Measurements from ENCODE around the gene ESRRA.

Gene ESRRA

DNA sequence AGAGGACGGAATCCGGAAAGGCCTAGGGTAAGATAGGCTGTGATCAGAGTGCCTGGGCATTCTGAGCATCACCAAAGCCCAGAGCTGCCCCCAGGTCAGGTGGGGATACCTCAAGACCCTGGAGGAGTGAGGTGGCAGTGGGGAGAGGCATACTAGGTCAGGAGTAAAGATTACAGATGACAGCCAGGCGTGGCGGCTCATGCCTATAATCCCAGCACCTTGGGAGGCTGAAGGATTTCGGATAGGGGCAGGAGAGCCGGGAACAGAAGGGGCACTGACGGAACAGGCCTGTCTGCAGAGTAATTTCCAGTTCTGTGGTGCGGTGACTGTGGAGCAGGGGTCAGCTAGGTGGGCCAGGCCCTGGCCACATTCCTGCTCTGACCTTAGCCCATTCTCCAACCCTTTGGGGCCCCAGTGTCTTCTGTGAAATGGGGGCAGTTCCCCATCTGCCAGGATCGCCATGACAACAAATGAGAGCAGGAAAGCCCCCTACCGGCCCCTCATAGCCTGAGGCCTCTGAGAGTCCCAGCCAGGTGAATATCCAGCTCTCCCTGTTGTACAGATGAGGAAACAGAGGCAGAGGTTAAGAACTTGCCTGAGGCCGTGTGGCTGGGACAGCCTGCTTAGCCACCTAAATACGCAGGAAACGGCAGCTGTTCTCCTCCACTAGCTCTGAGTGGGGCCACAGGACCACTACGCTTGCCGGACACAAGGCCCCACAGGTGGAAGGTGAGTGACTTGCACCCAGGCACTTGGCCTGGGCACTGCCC is 30.1 kb upstream of the ESRRA start:
- DNase-seq (ENCODE audit: low spot score), result no peak

DNA sequence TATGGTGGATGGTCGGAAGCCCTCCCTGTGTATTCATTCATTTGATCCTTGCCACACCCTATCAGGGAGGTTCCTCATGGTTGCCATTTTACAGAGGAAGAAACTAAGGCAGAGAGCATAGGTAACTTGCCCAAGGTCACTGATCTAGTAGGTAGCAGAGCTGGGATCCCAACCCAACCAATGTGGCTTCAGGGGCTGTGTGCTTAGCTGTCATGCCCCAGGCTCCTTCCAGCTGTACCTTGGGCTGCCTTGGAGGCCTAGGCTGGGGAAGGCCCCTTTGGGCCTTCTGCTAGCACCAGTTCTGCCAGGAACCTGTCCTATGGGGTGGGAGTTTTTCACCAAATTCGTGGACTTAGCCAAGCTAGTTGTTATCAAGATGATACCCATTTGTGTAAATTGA is 29.5 kb upstream of the ESRRA start:
- DNase-seq (ENCODE audit: low spot score), result no peak

DNA sequence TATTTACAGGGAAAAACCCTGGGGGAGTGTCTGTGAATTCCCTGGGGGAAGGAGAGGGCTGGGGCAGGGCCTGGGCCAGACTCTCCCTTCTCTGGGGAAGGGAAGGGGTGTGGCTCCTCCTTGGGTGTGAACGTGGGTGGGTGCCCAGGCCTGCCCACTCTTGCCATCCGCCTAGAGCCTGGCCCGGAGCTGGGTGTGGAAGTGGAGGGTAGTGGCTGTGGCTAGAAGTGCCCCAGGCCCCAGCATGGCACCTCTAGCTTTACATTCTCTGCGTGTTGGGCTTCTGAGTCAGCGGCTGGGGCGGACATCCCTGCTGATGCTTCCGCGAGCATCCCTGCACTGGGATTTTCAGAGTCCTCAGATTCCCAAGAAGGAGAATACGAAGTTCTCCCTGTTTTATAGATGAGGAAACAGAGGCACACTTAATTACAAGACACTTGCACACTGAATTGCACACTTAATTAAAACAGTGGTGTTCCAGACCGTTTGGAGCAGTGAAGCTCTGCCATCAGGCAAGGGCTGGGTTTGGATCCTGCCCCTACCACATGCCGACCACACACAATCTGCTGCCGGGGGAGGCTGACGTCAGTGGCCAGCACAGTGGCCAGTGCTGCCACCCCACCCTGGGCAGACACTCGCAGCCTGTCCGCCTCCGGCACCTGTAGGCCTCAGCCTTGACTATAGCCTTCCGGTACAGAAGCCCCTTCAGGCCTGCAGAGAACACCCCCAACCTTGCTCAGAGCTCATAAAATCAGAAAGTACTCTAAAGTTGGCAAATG is 28.5 kb upstream of the ESRRA start:
- DNase-seq (ENCODE audit: low spot score), result no peak

DNA sequence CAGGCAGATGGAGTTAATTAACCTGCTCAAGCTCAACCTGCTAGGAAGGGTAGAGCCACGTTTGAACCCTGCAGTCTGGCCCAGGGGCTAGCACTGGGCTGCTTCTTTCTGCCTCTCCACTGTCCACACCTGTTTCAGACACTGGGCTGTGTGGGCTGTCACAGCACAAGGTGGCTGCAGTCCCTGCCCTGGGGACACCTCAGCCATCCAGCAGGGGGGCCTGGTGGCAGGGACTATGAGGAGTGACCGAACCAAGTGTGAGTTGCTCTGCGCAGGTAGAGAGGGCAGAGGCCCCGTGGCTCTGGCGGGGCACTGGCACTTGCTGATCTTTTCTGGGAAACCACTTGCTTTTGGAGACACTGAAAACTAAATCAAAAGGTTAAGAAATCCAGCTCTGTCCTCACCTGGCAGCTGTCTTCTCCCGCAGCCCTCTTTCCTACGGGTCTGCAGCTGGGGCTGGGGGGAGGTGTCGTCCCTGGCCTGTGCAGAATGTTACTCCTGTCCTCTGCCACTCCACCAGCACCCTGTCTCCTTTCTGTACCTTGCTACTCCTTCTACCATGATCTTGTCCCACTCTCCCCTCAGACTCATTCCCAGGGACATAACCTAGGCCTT is 26.6 kb upstream of the ESRRA start:
- no peak for DNase-seq (ENCODE audit: low spot score)

DNA sequence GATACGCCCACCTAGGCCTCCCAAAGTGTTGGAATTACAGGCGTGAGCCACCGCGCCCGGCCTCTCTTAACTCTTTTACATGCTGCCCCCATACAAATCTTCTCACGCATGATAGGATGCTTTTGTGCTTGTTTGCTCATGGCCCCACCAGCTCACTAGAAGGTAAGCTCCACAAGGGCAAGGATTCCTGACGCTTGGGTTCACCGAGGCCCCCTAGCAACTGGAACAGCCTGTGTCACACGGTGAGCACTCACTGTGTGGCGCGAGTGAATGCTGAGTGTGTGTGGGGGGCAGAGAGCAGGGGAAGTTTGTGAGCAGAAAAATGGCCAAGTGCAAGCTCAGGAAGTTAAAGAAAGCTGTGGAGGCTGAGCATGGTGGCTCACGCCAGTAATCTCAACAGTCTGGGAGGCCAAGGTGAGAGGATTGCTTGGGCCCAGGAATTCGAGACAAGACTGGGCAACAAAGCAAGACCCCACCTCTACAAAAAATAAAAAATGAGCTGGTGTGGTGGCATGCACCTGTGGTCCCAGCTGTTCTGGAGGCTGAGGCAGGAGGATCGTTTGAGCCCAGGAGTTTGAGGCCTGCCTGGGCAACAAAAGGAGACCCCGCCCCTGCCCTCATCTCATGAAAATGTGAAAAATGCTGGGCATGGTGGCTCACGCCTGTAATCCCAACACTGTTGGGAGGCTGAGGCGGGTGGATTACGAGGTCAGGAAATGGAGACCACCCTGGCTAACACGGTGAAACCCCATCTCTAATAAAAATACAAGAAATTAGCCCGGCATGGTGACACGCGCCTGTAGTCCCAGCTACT is 23.2 kb upstream of the ESRRA start:
- no peak for DNase-seq (ENCODE audit: low spot score)

DNA sequence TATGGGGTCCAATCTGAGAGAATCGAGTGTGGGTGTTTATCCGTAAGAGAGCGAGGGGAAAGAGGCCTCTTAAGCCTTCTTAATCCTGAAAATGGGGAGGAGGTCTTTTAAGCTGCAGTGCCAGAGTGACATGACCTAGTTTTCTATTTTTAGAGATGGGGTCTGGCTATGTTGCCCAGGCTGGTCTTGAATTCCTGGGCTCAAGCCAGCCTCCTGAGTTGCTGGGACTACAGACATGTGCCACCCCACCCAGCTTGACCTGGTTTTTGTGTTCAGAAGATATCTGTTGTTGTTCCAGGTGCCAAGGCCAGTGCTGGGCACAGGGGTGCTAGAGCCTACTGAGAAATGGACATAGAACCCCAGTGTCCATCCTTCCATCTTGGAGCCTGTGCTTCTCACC is 22.2 kb upstream of the ESRRA start:
- DNase-seq (ENCODE audit: low spot score), result no peak

DNA sequence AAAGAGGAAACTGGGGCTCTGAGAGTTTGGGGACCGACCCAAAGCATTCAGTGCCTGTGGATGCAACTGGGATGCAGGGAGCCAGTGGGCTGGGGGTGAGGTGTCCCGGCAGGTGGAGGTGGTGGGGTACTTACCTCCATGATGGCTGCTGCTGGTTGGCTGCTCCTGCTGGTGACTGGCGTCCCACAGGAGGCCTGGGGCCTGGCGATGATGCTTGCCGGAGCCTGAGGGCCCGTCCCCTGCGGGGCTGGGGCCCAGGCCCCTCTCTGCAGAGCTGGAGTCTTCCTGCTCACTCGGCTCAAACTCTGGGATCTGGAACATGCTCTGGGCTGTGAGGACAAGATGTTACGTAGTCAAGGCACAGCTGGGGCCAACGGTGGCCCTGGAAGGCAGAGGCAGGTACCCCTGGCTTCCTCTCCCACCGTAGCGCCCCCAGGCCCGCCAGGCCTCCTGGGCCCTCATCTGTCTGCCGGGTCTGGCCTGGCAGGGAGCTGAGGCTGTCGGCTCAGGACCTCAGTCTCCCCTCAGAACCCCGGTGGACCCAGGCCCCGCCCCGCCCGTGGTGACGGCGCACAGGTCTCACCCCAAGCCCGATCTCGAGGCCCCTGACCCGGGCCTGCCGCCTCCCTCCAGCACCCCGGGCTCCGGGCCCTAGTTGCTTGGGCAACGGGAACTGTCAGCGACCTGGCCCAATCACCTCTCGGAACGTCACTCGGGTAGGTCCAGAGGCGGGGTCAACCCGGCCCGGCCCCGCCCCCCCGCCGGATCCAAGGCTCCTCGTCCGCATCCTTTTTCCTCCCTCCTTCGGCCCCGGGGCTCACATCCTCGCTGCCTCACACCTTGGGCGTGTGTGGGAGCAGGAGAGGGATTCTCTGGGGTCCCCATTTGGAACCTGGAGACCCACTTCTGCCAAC is 21.0 kb upstream of the ESRRA start, which contains the start of gene BAD:
BAD (minus strand) TSS at position 618 of the 914 bp plus-strand sequence; CDS start at position 321, 297 bp downstream.
- DNase-seq (ENCODE audit: low spot score), result peak; percentile 93

DNA sequence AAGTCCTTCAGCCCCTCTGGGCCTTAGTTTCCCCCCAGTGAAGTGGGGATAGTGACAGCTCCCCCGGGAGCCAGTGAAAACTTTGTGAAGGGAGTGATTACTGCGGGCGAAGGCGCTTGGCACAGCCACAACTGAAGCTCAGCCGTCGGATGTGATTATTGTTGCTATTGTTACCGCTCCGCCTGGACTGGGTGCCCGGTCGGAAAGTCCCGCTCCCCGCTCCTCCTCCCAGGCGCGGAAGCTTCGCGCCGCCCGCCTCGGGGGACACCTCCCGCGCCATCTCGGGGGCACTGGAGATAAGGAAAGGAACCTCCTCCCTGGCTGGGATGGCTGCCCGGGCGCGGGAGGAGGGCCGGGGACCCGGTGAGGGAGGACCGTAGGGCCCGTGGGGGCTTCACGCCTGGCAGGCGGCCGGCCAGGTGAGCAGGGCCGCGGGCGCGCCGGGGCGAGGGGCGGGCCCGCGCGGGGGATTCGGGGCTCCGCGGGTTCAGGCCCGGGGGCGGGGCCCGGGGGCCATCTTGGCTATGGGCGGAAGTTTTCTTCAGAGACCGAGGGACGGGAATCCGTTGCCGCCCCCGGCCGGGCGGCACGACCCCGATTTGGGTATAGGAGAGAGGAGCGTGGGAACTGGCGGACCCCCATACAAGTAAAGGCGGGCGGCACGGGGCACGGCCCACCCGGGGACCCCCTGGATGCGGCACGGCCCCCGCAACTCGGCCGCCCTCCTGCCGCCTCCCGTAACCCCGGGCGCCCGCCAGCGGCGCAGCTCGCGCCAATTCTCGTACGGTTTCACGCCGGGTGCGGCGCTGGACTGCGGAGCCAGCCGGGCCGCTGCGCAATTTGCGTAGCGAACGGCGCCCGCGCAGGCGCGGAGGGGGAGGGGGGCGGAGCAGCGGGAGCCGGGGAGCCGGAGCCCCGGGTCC is 20.1 kb upstream of the ESRRA start, which contains the start of gene GPR137:
GPR137 (plus strand) TSS at position 887 of the 923 bp plus-strand sequence. CDS start 677 bp downstream, outside the sequence.
- DNase-seq (ENCODE audit: low spot score), result peak; percentile 90

DNA sequence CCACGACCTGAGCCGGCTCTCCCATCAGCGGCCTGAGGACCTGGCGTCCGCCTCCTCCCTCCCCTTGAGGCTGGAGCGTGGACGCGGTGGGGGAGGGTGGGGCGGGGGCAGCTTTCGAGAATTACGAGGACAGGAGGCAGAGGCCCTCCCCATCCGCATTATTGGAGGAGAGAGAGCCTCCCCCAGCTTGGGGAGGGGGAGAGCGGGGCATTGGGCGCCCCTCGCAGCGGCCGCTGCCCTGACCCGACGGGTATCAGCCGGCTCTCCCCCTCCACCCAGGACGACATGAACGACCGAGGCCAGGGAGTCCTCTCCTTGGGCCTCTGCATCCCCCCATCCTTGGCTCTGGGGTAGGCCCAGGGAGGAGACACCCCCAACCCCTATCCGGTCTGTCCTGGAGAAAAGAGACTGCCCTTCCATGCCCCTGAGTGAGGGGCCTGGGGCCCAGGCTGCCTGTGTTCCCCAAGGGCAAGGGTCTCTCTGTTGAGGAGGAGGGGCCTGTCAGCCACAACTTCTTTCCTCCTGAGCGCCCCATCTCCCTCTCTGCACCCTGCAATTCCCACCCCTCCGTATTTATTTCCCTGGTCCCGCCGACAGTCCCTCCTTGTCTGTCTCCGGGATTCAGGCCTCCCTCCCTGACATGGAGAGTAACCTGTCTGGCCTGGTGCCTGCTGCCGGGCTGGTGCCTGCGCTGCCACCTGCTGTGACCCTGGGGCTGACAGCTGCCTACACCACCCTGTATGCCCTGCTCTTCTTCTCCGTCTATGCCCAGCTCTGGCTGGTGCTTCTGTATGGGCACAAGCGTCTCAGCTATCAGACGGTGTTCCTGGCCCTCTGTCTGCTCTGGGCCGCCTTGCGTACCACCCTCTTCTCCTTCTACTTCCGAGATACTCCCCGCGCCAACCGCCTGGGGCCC is 19.2 kb upstream of the ESRRA start:
- DNase-seq (ENCODE audit: low spot score), result no peak

DNA sequence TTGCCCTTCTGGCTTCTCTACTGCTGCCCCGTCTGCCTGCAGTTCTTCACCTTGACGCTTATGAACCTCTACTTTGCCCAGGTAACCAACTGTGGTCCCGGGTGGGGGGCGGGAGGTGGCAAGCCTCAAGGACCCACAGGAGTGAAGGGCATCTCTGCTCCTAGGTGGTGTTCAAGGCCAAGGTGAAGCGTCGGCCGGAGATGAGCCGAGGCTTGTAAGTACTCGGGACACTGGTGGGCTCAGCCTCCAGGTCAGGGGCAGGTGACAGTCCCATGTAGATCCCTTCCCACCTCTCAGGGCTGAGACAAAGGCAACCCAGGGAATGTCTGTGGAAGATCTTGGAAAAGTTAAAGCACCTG is 18.5 kb upstream of the ESRRA start:
- no peak for DNase-seq (ENCODE audit: low spot score)

DNA sequence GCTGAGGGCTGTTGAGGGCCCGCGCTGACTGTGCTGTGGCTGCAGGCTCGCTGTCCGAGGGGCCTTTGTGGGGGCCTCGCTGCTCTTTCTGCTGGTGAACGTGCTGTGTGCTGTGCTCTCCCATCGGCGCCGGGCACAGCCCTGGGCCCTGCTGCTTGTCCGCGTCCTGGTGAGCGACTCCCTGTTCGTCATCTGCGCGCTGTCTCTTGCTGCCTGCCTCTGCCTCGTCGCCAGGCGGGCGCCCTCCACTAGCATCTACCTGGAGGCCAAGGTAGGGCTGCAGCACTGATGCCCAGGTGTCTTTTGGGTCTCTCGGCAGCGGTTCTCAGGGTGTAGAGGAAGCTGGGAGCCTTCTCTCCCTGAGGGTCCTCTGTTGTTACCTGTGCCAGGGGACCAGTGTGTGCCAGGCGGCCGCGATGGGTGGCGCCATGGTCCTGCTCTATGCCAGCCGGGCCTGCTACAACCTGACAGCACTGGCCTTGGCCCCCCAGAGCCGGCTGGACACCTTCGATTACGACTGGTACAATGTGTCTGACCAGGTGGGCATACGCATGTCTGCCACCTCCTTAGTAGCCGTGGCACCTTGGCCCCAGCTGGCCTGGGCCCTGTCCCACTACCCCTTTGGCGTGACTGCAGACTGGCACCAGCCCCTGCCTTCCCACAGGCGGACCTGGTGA is 17.5 kb upstream of the ESRRA start:
- DNase-seq (ENCODE audit: low spot score), result no peak

DNA sequence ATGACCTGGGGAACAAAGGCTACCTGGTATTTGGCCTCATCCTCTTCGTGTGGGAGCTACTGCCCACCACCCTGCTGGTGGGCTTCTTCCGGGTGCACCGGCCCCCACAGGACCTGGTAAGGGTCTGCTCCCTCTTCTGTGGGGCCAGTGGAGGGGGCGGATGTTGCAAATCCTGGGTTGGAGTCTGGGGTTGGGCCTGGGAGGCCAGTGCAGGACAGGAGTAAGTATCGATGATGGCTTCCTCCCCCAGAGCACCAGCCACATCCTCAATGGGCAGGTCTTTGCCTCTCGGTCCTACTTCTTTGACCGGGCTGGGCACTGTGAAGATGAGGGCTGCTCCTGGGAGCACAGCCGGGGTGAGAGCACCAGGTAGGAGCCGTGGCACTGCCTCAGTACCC is 17.0 kb upstream of the ESRRA start:
- no peak for DNase-seq (ENCODE audit: low spot score)

DNA sequence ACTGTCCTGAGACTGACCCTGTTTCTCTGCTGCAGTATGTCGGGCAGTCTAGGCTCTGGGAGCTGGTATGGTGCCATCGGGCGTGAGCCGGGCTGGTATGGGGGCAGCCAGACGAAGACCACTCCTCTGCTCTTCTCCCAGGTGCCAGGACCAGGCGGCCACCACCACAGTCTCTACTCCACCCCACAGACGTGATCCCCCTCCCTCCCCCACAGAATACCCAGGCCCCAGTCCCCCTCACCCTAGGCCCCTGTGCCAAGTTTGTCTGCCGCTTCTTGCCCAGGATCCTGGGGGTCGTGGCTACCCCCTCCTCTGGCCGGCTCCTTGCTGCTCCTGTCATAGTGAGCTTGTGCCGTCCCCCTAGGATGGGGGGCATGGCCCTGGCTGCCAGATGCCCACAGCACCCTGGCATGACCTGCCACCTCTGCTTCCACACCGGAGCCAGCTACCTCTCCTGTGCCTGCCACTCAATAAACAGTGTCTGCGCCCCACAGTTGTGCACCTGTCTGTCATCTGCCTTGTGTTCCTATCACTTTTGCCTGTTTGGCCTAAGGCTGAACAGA is 16.2 kb upstream of the ESRRA start:
- no peak for DNase-seq (ENCODE audit: low spot score)

DNA sequence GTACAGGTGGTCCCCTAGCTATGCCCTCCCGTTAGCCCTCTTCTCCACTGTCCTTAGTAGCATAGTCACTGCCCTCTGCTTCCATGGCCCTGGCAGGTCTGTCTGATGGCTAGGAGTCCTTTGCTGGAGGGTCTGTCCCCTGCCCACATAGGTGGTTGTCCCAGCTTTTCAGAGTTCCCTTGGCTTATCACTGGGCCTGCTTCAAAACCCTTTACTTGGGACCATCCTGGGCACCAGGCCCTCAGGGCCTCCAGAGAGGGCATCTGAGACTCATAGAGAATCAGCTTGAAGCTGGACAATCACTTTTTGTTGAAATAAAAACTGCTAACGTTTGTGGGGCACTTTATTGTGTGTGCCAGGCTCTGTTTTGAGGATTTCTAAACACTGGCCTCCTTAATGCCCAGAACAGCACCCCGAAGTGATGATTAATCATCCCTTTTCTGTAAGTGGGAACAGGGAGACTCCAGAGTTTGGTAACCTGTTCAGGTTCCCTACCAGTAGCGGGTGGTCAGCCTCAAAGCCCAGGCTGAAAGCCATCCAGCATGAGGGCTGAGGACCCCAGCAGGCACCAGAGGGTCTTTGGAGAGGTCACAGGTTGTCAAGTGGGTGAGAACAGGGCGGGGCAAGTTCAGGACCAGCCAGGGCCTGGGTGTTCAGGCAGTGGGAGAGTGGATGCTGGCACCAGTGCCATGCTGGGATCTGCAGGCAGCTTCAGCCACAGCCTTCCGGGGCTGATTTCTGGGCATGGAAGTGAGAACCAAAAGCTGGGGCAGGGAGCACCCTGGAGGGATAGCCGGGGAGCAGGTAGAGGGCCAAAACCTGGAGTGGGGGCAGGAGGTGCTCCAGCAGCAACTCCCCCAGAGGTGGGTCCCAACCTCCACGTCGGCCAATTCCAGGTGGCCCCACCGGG is 14.7 kb upstream of the ESRRA start:
- DNase-seq (ENCODE audit: low spot score), result no peak

DNA sequence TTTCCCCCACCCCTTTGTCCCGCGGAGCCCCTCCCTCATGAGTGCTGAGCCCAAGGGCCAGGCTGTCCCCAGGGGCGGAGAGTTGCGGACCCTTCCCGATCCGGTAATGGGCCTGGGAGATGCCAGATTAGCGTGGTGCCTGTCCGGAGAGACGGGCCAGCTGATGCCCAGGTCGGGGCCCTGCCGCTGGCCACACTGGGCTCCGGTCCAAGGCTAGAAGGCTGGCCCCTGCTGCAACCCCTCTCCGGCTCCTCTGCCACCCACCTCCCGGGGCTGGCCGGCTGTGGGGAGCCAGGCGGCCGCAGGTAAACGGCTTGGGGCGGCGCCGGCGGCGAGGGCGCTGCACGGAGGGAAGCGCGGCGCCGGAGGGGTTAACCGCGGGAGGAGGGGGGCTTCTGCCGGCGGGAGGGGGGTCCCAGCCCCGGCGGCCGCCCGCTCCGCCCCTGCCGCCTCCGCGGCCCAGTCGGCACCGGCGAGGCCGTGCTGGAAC is 14.0 kb upstream of the ESRRA start, which contains the start of gene KCNK4:
KCNK4 (plus strand) TSS at position 41 of the 490 bp plus-strand sequence. CDS start 1,717 bp downstream, outside the sequence.
- DNase-seq (ENCODE audit: low spot score), result no peak

DNA sequence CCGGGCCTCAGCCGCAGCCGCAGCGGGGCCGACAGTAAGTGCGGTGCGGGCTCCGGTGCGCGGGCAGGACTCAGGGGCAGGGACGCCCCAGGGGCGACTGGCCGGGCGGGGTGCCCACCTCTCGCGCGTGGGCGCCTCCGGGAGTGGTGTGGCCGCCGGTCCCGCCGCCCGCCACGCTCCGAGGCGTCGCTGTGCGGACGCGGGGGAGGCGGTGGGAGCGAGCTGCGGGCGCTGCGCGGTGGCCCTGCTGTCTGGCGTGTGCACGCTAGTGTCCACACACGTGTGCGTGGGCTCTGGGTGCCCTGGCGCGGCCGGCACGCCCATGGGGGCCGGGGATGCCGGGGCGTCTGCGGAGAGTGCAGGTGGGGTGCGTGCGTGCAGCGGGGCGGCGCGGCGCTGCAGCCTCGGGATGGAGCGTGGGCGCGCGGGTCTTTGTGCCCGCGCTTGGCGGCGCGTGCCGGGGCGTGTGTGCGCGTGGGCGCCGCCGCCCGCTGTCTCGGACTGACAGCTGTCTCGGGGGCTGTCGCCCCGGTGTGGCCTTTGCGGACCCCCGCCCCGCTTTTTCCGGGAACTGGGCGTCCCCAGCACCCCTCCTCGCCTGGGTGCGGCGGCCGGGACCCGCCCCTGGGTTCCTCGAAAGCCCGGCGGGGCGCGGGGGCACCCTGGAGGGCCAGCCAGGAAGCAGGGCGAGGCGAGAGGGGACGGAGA is 13.4 kb upstream of the ESRRA start:
- DNase-seq (ENCODE audit: low spot score), result no peak
